Measurements from ENCODE around the gene SPRED1.

Gene SPRED1

GRCh38 chr15:38373016-38373415 is 120.4 kb downstream of the SPRED1 start:
- in situ Hi-C loops (cut with HindIII; ENCODE audit: low pct_ligation_motif_present, low sequenced_read_pairs) = no loop called here
- Histone ChIP-seq H3K27ac (no peak overlapping the region), H3K36me3 (replicated peaks) (no peaks in the 10 kb centered on the region), H3K27me3 (replicated peaks) (no peaks in the 10 kb centered on the region), H3K4me3 (ENCODE audit: low read depth, low read length) (no peak overlapping the region)
- TF ChIP-seq CTCF (IDR thresholded peaks at IDR 0.05; ENCODE audit: low read depth, low read length, missing control alignments) = no peak
- DNase-seq = no peak

- Histone ChIP-seq H3K36me3 (replicated peaks) (no peaks in the 10 kb centered on the region), H3K4me3 (ENCODE audit: low read depth, low read length) (no peak overlapping the region), H3K27ac (no peak overlapping the region), H3K27me3 (replicated peaks) (no peaks in the 10 kb centered on the region)
- no peak for DNase-seq
- no peak for TF ChIP-seq CTCF (IDR thresholded peaks at IDR 0.05; ENCODE audit: low read depth, low read length, missing control alignments)
- in situ Hi-C loops (cut with HindIII; ENCODE audit: low pct_ligation_motif_present, low sequenced_read_pairs) = no loop called here
Observed at GRCh38 chr15:38374029-38374428, 121.4 kb downstream of the SPRED1 start.

- no peaks in the 10 kb centered on the region for H3K27me3 ChIP-seq (replicated peaks)
- no peak for DNase-seq
- no peak overlapping the region for H3K27ac ChIP-seq
- no peak overlapping the region for H3K4me3 ChIP-seq (ENCODE audit: low read depth, low read length)
- TF ChIP-seq CTCF (IDR thresholded peaks at IDR 0.05; ENCODE audit: low read depth, low read length, missing control alignments) = no peak
- in situ Hi-C loops (cut with HindIII; ENCODE audit: low pct_ligation_motif_present, low sequenced_read_pairs) = no loop called here
- H3K36me3 ChIP-seq (replicated peaks) = no peaks in the 10 kb centered on the region
Observed at GRCh38 chr15:38374556-38374955, 121.9 kb downstream of the SPRED1 start.

GRCh38 chr15:38376081-38376480 is 123.4 kb downstream of the SPRED1 start:
- in situ Hi-C loops (cut with HindIII; ENCODE audit: low pct_ligation_motif_present, low sequenced_read_pairs) = no loop called here
- Histone ChIP-seq H3K36me3 (replicated peaks) (no peaks in the 10 kb centered on the region), H3K27ac (no peak overlapping the region), H3K4me3 (ENCODE audit: low read depth, low read length) (no peak overlapping the region), H3K27me3 (replicated peaks) (no peaks in the 10 kb centered on the region)
- DNase-seq = no peak
- no peak for TF ChIP-seq CTCF (IDR thresholded peaks at IDR 0.05; ENCODE audit: low read depth, low read length, missing control alignments)

GRCh38 chr15:38377636-38378035 is 125.0 kb downstream of the SPRED1 start:
- DNase-seq = no peak
- TF ChIP-seq CTCF (IDR thresholded peaks at IDR 0.05; ENCODE audit: low read depth, low read length, missing control alignments) = no peak
- H3K27ac ChIP-seq = no peak overlapping the region
- H3K27me3 ChIP-seq (replicated peaks) = no peaks in the 10 kb centered on the region
- in situ Hi-C loops (cut with HindIII; ENCODE audit: low pct_ligation_motif_present, low sequenced_read_pairs) = no loop called here
- no peaks in the 10 kb centered on the region for H3K36me3 ChIP-seq (replicated peaks)
- H3K4me3 ChIP-seq (ENCODE audit: low read depth, low read length) = no peak overlapping the region

GRCh38 chr15:38378161-38378560 is 125.5 kb downstream of the SPRED1 start:
- peak; percentile 50 for DNase-seq
- H3K4me3 ChIP-seq (ENCODE audit: low read depth, low read length) = no peak overlapping the region
- in situ Hi-C loops (cut with HindIII; ENCODE audit: low pct_ligation_motif_present, low sequenced_read_pairs) = no loop called here
- H3K27ac ChIP-seq = peak overlapping the region; percentile 2
- no peaks in the 10 kb centered on the region for H3K27me3 ChIP-seq (replicated peaks)
- TF ChIP-seq CTCF (IDR thresholded peaks at IDR 0.05; ENCODE audit: low read depth, low read length, missing control alignments) = no peak
- H3K36me3 ChIP-seq (replicated peaks) = no peaks in the 10 kb centered on the region
